Stimulated activated CD8-positive, alpha-beta memory T cell treated with anti-CD3 and anti-CD28 coated beads, Interleukin-2, amount 100 ng/mL, for 1 hour (primary cell): ENCODE measurements around the gene FAM181B.

ENCODE experiments used
- DNase-seq, 2 donors: peaks; one replicate each; pipeline ENCODE4 v3.0.0-alpha.2; 2020; ENCODE audit warnings: low read depth in 2 of 2

The FAM181B gene

DNA sequence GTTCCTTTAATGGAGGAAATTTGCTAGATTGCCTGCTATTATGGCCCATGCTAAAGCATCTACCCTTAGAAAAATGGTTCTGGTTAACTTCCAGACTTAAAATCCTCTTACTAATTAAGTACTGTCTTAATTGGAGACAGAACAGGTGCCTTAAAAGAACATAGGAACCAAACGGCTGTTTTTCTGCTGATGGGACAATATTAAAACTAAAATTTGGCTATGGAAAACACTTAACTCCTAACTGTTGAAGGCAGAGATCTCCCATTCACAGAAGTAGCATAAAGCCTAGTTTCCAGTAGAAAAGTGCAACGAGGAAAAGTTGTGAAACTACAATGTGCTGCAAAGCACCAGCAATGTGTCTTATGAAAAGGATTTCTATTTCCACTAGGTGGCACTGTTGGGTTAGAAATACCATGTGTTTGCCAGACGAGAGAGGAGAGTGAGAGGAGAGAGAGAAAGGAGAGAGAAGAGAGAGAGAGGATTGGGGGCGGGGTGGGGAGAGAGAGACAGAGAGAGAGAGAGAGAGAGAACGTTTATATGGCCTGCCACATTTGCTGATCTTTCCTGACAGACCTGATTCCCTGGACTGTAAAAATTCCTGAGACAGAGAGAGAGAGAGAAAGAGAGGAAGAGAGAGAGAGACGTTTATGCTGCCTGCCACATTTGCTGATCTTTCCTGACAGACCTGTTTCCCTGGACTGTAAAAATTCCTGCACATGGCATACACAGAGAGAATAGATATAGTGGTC is 51.5 kb downstream of the FAM181B start:
- DNase-seq: no peak

DNA sequence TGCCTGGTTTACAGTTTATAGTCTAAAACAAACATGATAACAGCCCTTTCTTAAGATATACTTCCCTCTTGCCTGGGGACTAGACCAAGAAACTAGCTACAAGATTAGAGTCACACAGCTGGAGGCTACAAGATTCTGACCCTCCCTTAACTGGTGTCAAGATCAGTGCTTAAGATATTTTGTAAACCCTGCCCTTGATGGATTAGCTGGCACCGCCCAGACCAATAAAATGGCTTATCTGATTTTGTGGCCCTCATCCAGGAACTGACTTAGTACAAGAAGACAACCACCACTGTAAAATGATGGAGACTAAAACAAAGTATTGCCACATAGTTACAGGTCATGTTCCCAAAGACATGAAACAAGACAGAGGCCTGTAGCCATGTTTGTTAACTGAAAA is 53.4 kb downstream of the FAM181B start:
- DNase-seq: no peak
